Measurements from ENCODE around the gene RNF220. TPM values are rescaled to one million over a fixed set of nuclear protein-coding genes. Genes with fewer than 3 reads are reported as not detected.

Gene RNF220
- total RNA-seq, 4 donors from 2014 or later = 22.0 to 94.3 (median 49.4) TPM

- Histone ChIP-seq H3K4me3 (no peak overlapping the region), H3K27ac (no peak overlapping the region), H3K27me3 (no peaks in the 10 kb centered on the region), H3K36me3 (no peaks in the 10 kb centered on the region), H3K4me1 (no peaks in the 10 kb centered on the region), H3K9me3 (no peaks in the 10 kb centered on the region)
- no peak for DNase-seq
- TF ChIP-seq CTCF (IDR thresholded peaks at IDR 0.05) = no peak
- intact Hi-C loops (cut with DNase I; ENCODE audit: low total_unique reads) = no loop called here
Observed at GRCh38 chr1:44678120-44678519, 273.1 kb downstream of the RNF220 start.

GRCh38 chr1:44678626-44679025 is 273.6 kb downstream of the RNF220 start:
- no peak for DNase-seq
- H3K27me3 ChIP-seq = no peaks in the 10 kb centered on the region
- no peak overlapping the region for H3K27ac ChIP-seq
- H3K4me3 ChIP-seq = no peak overlapping the region
- H3K4me1 ChIP-seq = no peaks in the 10 kb centered on the region
- intact Hi-C loops (cut with DNase I; ENCODE audit: low total_unique reads) = no loop called here
- H3K36me3 ChIP-seq = no peaks in the 10 kb centered on the region
- no peaks in the 10 kb centered on the region for H3K9me3 ChIP-seq
- TF ChIP-seq POLR2A (IDR thresholded peaks at IDR 0.05) (no peak), CTCF (IDR thresholded peaks at IDR 0.05) (no peak)

- Histone ChIP-seq H3K4me1 (no peaks in the 10 kb centered on the region), H3K9me3 (no peaks in the 10 kb centered on the region), H3K36me3 (no peaks in the 10 kb centered on the region), H3K27ac (no peak overlapping the region), H3K4me3 (no peak overlapping the region), H3K27me3 (no peaks in the 10 kb centered on the region)
- TF ChIP-seq CTCF (IDR thresholded peaks at IDR 0.05) (no peak), POLR2A (IDR thresholded peaks at IDR 0.05) (no peak)
- no peak for DNase-seq
- intact Hi-C loops (cut with DNase I; ENCODE audit: low total_unique reads) = no loop called here
Observed at GRCh38 chr1:44679468-44679867, 274.4 kb downstream of the RNF220 start.

- Histone ChIP-seq H3K4me3 (no peak overlapping the region), H3K9me3 (no peaks in the 10 kb centered on the region), H3K27me3 (no peaks in the 10 kb centered on the region), H3K36me3 (no peaks in the 10 kb centered on the region), H3K4me1 (no peaks in the 10 kb centered on the region), H3K27ac (no peak overlapping the region)
- TF ChIP-seq POLR2A (IDR thresholded peaks at IDR 0.05) = no peak
- no peak for TF ChIP-seq CTCF (IDR thresholded peaks at IDR 0.05)
- no peak for DNase-seq
- intact Hi-C loops (cut with DNase I; ENCODE audit: low total_unique reads) = no loop called here
Observed at GRCh38 chr1:44681905-44682882, 277.1 kb downstream of the RNF220 start.

- Histone ChIP-seq H3K36me3 (no peaks in the 10 kb centered on the region), H3K9me3 (no peaks in the 10 kb centered on the region), H3K4me1 (no peaks in the 10 kb centered on the region), H3K27me3 (no peaks in the 10 kb centered on the region), H3K4me3 (no peak overlapping the region), H3K27ac (no peak overlapping the region)
- intact Hi-C loops (cut with DNase I; ENCODE audit: low total_unique reads) = no loop called here
- DNase-seq = no peak
- TF ChIP-seq CTCF (IDR thresholded peaks at IDR 0.05) (no peak), POLR2A (IDR thresholded peaks at IDR 0.05) (no peak)
Observed at GRCh38 chr1:44682883-44683265, 277.8 kb downstream of the RNF220 start.

Data from uterus (tissue), 4 donors.